Measurements from ENCODE around the gene NUP205.

DNA sequence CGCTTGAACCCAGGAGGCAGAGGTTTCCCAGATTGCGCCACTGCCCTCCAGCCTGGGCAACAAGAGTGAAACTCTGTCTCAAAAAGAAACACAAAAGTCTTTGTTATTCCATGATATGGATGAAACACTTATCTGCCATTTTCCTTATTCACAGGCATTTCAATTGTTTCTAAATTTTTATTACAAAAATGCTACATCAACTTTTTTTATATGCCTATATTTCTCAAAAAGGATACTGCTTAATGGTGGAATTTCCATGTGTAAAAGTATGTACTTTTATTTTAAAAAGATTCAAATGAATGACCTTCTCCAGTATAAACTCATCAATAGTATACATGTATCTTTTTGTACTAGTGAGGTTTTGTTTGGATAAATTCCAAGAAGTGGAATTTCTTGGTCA lies 62.7 kb downstream of the NUP205 start:
- TF ChIP-seq TAF1 (IDR thresholded peaks at IDR 0.05; ENCODE audit: borderline replicate concordance, insufficient read depth, low read length) (no peak), SIN3A (IDR thresholded peaks at IDR 0.05; ENCODE audit: borderline replicate concordance, insufficient read depth, low read length) (no peak), POLR2AphosphoS5 (IDR thresholded peaks at IDR 0.05; ENCODE audit: low read depth, low read length) (no peak), REST (IDR thresholded peaks at IDR 0.05; ENCODE audit: insufficient read depth in 1 of 2, low read depth in 2 of 2, low read length in 2 of 2) (no peak), FOXP2 (optimal IDR thresholded peaks at IDR 0.05; ENCODE audit: borderline replicate concordance, extremely low read depth, extremely low read length, insufficient read depth) (no peak)
